ENCODE results near the gene CHST11.

CHST11 gene

DNA sequence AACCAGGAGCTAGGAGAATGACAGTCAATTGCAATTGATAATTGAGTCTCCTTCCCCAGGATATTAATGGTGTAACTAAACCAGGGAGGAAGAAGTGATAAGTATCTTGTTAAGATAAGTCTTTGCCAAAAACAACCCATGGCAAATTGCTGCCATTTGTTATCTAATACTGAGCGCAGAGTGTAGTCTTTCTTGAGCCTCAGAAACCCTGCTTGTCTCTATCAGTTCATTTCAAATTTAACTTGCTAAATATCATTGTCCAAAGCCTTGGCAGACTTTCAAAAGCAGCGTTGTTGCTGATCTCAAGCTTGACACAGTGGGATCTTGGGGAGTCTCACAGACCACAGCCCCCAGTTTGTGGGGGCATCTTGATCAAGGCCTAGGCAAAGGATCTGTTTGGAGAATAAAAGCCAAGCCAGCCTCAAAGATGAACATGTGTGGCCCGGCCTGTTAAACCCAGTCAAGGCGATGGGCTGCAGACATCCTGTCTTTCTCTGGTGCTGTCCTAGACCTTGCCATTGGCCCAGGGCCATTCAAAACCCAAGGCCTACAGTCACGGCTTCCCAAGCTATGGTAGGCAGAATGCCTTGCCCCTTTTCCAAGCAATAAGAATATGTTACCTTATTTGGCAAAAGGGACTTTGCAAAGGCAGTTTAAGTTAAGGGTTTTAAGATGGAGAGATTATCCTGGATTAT, 164.2 kb downstream of the CHST11 start:
- in situ Hi-C loops (cut with MboI; ENCODE audit: low sequenced_read_pairs, unreplicated experiment) = no loop called here
- no peak for DNase-seq (ENCODE audit: low spot score)
- TF ChIP-seq, protein P1, sequence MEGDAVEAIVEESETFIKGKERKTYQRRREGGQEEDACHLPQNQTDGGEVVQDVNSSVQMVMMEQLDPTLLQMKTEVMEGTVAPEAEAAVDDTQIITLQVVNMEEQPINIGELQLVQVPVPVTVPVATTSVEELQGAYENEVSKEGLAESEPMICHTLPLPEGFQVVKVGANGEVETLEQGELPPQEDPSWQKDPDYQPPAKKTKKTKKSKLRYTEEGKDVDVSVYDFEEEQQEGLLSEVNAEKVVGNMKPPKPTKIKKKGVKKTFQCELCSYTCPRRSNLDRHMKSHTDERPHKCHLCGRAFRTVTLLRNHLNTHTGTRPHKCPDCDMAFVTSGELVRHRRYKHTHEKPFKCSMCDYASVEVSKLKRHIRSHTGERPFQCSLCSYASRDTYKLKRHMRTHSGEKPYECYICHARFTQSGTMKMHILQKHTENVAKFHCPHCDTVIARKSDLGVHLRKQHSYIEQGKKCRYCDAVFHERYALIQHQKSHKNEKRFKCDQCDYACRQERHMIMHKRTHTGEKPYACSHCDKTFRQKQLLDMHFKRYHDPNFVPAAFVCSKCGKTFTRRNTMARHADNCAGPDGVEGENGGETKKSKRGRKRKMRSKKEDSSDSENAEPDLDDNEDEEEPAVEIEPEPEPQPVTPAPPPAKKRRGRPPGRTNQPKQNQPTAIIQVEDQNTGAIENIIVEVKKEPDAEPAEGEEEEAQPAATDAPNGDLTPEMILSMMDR (IDR thresholded peaks at IDR 0.05; ENCODE audit: borderline replicate concordance, control extremely low read depth, extremely low read depth, insufficient read depth, missing control alignments) = no peak

DNA sequence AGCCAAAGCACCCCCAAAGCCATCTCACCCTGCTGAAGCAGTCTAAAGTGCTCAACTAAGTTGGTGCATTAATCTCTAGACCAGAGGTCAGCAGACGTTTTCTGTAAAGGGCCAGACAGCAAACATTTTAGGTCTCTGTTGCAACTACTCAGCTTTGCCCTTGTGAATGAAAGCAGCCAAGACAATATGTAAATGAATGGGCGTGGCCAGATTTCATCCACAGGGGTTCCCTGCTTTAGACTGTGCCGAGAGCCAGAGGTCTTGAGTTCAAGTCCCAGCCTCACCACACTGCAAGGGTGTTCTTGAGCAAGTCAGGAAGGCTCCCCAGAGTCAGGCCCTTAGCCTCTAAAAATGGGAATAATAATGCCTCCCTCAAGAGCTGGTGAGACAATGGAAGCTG, 166.2 kb downstream of the CHST11 start:
- TF ChIP-seq, protein P1 (IDR thresholded peaks at IDR 0.05; ENCODE audit: borderline replicate concordance, control extremely low read depth, extremely low read depth, insufficient read depth, missing control alignments) = no peak
- in situ Hi-C loops (cut with MboI; ENCODE audit: low sequenced_read_pairs, unreplicated experiment) = no loop called here
- DNase-seq (ENCODE audit: low spot score) = no peak

DNA sequence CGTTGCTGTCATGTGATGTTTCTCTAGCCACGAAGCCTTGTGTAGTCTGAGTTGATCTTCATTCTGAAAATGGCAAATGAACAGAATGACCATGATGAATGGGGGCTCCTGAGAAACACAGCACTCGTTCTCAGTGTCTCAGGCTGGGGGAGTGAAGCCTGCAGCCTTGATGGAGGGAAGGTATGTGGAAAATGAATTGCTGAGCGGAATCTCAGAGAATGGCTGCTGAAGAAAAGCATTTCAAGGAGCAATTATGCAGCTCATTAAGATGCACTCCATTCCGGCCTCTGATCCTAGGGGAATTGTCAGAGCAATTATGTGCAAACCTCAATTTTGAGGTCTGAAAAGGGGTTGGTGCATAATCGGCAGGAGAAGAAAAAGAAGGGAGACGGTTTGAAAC, 167.1 kb downstream of the CHST11 start:
- in situ Hi-C loops (cut with MboI; ENCODE audit: low sequenced_read_pairs, unreplicated experiment) = no loop called here
- DNase-seq (ENCODE audit: low spot score) = no peak
- TF ChIP-seq, protein P1 (IDR thresholded peaks at IDR 0.05; ENCODE audit: borderline replicate concordance, control extremely low read depth, extremely low read depth, insufficient read depth, missing control alignments) = no peak

DNA sequence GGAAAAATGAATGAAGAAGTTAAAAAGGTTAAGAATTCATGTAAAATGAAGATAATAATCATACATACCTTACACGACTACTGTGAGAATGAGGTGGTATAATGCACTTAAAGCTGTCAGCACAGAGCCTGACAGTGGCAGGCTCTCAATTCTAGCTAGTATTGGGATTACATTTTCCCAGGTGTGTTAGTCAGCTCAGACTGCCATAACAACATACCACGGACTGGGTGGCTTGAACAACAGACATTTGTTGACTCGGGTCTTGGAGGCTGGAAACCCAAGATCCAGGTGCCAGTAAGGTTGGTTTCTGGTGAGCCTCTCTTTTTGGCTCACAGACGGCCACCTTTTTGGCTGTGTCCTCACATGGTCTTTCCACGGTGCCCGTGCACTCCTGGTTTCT, 167.8 kb downstream of the CHST11 start:
- DNase-seq (ENCODE audit: low spot score) = no peak
- TF ChIP-seq, protein P1 (IDR thresholded peaks at IDR 0.05; ENCODE audit: borderline replicate concordance, control extremely low read depth, extremely low read depth, insufficient read depth, missing control alignments) = no peak
- in situ Hi-C loops (cut with MboI; ENCODE audit: low sequenced_read_pairs, unreplicated experiment) = no loop called here

DNA sequence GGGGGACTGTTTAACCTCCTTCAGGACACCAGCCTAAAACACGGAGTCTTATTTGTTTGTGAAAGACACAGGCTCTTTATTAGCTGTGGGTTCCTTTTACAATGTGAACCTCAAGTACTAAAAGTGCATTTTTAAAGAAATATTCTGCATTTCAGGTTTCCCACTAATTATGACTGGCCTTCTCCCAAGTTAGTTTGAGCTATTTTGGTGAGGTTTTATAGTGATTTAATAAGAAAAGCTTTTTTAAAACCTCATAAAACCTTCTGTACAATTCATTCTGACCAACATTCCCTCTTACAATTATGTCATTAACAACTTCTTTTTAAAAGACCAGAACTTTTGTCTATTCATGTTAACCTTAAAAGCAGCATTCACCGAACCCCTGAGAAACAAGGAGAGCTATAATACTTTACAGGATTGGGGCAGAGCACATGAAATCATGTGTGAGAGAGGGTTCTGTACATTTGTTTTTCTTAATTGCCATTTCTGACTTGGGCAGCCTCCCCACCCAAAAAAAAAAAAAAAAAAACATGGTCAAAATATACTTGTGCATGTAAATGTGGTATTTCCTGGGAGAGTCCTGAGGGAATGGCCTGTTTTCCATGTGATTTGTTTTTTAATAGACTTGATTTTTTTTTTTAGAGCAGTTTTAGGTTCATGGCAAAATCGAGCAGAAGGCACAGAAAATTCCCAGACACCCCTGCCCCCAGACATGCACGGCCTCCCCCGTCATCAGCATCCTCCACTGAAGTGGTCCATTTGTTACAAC, 169.5 kb downstream of the CHST11 start:
- TF ChIP-seq, protein P1 (IDR thresholded peaks at IDR 0.05; ENCODE audit: borderline replicate concordance, control extremely low read depth, extremely low read depth, insufficient read depth, missing control alignments) = no peak
- no peak for DNase-seq (ENCODE audit: low spot score)
- in situ Hi-C loops (cut with MboI; ENCODE audit: low sequenced_read_pairs, unreplicated experiment) = no loop called here

DNA sequence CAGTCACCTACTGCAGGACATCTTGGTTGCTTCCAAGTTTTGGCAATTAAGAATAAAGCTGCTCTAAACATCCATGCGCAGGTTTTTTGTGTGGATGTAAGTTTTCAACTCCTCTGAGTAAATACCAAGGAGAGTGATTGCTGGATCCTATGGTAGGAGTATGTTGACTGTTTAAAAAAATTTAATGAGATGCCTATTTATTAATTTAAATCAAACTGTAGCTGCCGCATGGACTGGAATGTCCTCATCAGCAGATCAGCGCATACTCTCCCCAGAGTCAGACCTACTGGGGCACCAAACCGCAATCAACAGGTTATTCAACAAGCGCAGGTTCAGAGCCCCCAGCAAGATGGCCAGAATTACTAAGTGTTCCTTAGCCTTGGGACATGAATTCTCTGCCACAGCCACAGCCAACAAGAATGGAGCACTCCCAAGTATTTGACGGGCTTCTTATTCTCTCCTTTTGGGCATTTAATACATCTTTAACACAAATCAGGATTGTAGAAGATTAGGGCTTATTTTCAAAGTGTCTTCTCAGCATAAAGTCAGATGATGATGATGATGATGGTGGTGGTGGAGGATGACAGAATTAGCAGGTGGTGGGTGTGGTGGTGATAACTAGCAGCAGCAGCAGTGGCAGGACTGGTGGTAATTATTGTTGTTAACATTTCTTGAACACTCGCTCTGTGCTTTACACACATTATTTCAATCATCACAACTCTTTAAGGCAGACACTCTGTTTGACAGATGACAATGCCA, 170.7 kb downstream of the CHST11 start:
- TF ChIP-seq, protein P1 (IDR thresholded peaks at IDR 0.05; ENCODE audit: borderline replicate concordance, control extremely low read depth, extremely low read depth, insufficient read depth, missing control alignments) = no peak
- in situ Hi-C loops (cut with MboI; ENCODE audit: low sequenced_read_pairs, unreplicated experiment) = no loop called here
- no peak for DNase-seq (ENCODE audit: low spot score)
